Endothelial cell of umbilical vein (primary cell): ENCODE data around the gene OXLD1. TPM values are rescaled to one million over a fixed set of nuclear protein-coding genes. Genes with fewer than 3 reads are reported as not detected.

Source experiments
- BruUV-seq: library from RNA; stranded (reverse); fragments of 400-500 nt; replicated peaks from 2 replicates; lab custom pipeline; 2021; lab: Mats Ljungman, UMichigan
- CTCF ChIA-PET: fragments of 300-600, 350-600 bp; sonication (Branson Sonifier 250); formaldehyde crosslinking; loops from one replicate; lab custom pipeline; 2021; ENCODE audit warnings: antibody characterized with exemption, inconsistent platforms; lab: Charles Lee
- POLR2A ChIA-PET: fragments of 300-600, 350-600 bp; sonication (Branson Sonifier 250); formaldehyde crosslinking; loops from one replicate; lab custom pipeline; 2021; ENCODE audit warnings: antibody characterized with exemption, inconsistent platforms; lab: Charles Lee
- DNase-seq: peaks from one replicate; pipeline ENCODE4 v3.0.0-alpha.2; 2011; ENCODE audit warnings: low read depth, low spot score
- FAIRE-seq: peaks from 2 replicates; lab custom pipeline; 2011; peaks lifted over from hg19 to GRCh38; lab: Jason Lieb, UNC
- H2AFZ ChIP-seq: 2 replicates; pipeline ENCODE4 v1.6.0; 2012; ENCODE audit warnings: low read depth, low read length, control low read depth, inconsistent platforms
- H3K27ac ChIP-seq: 2 replicates; pipeline ENCODE4 v1.5.1; 2011; ENCODE audit warnings: low read depth, mild to moderate bottlenecking, control low read depth, low read length, moderate library complexity; ENCODE audit not compliant: insufficient read depth
- H3K27me3 ChIP-seq, 2 experiments: 2 replicates each; pipeline versions ENCODE4 v1.6.0 to v1.6.1; 2011; ENCODE audit warnings: low read length in 2 of 2, mixed read lengths in 1 of 2; ENCODE audit not compliant: control insufficient read depth in 2 of 2, insufficient read depth in 2 of 2
- H3K36me3 ChIP-seq, 2 experiments: 2 replicates in 1 of 2; 3 replicates in 1 of 2; pipeline ENCODE4 v1.5.1; 2011; ENCODE audit warnings: low read length in 2 of 2, mild to moderate bottlenecking in 1 of 2, moderate library complexity in 1 of 2; ENCODE audit not compliant: control insufficient read depth in 2 of 2, insufficient read depth in 2 of 2; ENCODE audit errors: extremely low read depth in 1 of 2
- H3K4me1 ChIP-seq: 3 replicates; pipeline ENCODE4 v1.5.1; 2011; ENCODE audit warnings: mild to moderate bottlenecking, low read length; ENCODE audit not compliant: control insufficient read depth, insufficient read depth; ENCODE audit errors: extremely low read depth
- H3K4me2 ChIP-seq: 2 replicates; pipeline ENCODE4 v1.6.1; 2011; ENCODE audit warnings: low read length, control low read depth, mixed read lengths; ENCODE audit not compliant: insufficient read depth
- H3K4me3 ChIP-seq, 3 experiments: fragments of 200-600 bp in 1 of 3; sonication (generic), shearing (Covaris generic) in 1 of 3; replicated peaks in 1 of 3; 2 replicates each; pipeline ENCODE4 v1.5.1; 2011 to 2016; ENCODE audit warnings: control low read depth in 3 of 3, low read length in 3 of 3, mild to moderate bottlenecking in 2 of 3, inconsistent platforms in 1 of 3, low read depth in 1 of 3, moderate library complexity in 1 of 3; ENCODE audit not compliant: insufficient read depth in 1 of 3
- H3K79me2 ChIP-seq: 2 replicates; pipeline ENCODE4 v1.6.0; 2012; ENCODE audit warnings: low read length, inconsistent platforms; ENCODE audit not compliant: control insufficient read depth, insufficient read depth
- H3K9ac ChIP-seq: replicated peaks from 2 replicates; pipeline ENCODE3; 2011; ENCODE audit warnings: low read length, control low read depth; ENCODE audit not compliant: insufficient read depth; ENCODE audit errors: extremely low read depth
- H3K9me1 ChIP-seq: replicated peaks from 3 replicates; pipeline ENCODE4 v1.6.0; 2011; ENCODE audit warnings: mild to moderate bottlenecking, low read length; ENCODE audit not compliant: control insufficient read depth, insufficient read depth; ENCODE audit errors: extremely low read depth
- H3K9me3 ChIP-seq: replicated peaks from 2 replicates; pipeline ENCODE4 v1.5.1; 2012; ENCODE audit warnings: low read length, inconsistent platforms; ENCODE audit not compliant: control insufficient read depth, insufficient read depth
- H4K20me1 ChIP-seq: replicated peaks from 2 replicates; pipeline ENCODE3; 2011; ENCODE audit warnings: mild to moderate bottlenecking, low read length; ENCODE audit not compliant: control insufficient read depth, insufficient read depth; ENCODE audit errors: extremely low read depth
- CTCF ChIP-seq, 2 donors: IDR thresholded peaks; 1 replicate in 1 of 2; 2 replicates in 1 of 2; pipeline ENCODE4 v1.5.1; 2011; ENCODE audit warnings: low read length in 2 of 2, mild to moderate bottlenecking in 2 of 2, moderate library complexity in 2 of 2, control low read depth in 1 of 2, inconsistent platforms in 1 of 2, low read depth in 1 of 2; ENCODE audit not compliant: insufficient read depth in 1 of 2; ENCODE audit errors: extremely low read depth in 1 of 2
- POLR2AphosphoS5 ChIP-seq: IDR thresholded peaks from 2 replicates; pipeline ENCODE4 v1.6.1; 2012; ENCODE audit warnings: low read depth, mild to moderate bottlenecking, control low read depth, low read length, moderate library complexity; ENCODE audit not compliant: insufficient read depth
- dilution Hi-C: fragments of 300-500 bp; cut with MboI; formaldehyde crosslinking; loops from one replicate; pipeline ENCODE4 v1.15.0; 2019; ENCODE audit warnings: low sequenced_read_pairs; ENCODE audit not compliant: extremely low pct_ligation_motif_present
- intact Hi-C: fragments of 100-400 bp; cut with micrococcal nuclease; formaldehyde crosslinking; loops from one replicate; pipeline ENCODE4 v1.10.0; 2022
- polyA plus RNA-seq, 4 experiments: library from polyadenylated mRNA; depleted of rRNA in 3 of 4; stranded (reverse) in 3 of 4; unstranded in 1 of 4; fragments of >200 nt; gene quantifications; 2 replicates each; pipeline versions ENCODE4 v1.2.1 to v1.2.3, GENCODE V29; 2011 to 2012; ENCODE audit warnings: missing spikeins in 1 of 4
- total RNA-seq: library from RNA; stranded (reverse); gene quantifications from 2 replicates; pipeline ENCODE4 v1.2.3, GENCODE V29; 2021

Gene OXLD1
- total and polyA plus RNA-seq, 2 donors (not counting 3 experiments of a cell fraction or from before 2014, with no cell fraction given), result 20.1 to 35.2 TPM

GRCh38 chr17:81701288-81702071 is 35.1 kb upstream of the OXLD1 start:
- Histone ChIP-seq H4K20me1 (no peaks in the 10 kb centered on the region), H3K9me1 (no peaks in the 10 kb centered on the region), H3K4me3 (no peak overlapping the region), H3K9me3 (no peaks in the 10 kb centered on the region), H3K79me2 (peaks cover 47% of the 10 kb centered on the region), H3K27ac (no peak overlapping the region), H3K27me3 (no peaks in the 10 kb centered on the region), H3K36me3 (peaks cover 6 to 37% of the 10 kb centered on the region in 2 experiments), H2AFZ (no peak overlapping the region), H3K4me1 (peaks cover 19% of the 10 kb centered on the region), H3K9ac (no peak overlapping the region), H3K4me2 (peak overlapping the region; percentile 75)
- intact Hi-C loops, result loop anchor here (2.0 kb wide), 1 partner anchor 17 kb away; the partner anchor contains the start of gene HGS
- peak; percentile 6 for TF ChIP-seq POLR2AphosphoS5
- no peak for TF ChIP-seq CTCF (IDR thresholded peaks at IDR 0.05; ENCODE audit: extremely low read depth in 1 of 2, insufficient read depth in 1 of 2, low read depth in 1 of 2, low read length in 2 of 2)
- DNase-seq (no peak), FAIRE-seq (no peak)
- ChIA-PET POLR2A (no interaction called here), CTCF (interaction anchor here (2.8 kb wide), 1 partner anchor 17 kb away, joined by 19 read pairs; the partner anchor contains the start of genes ARL16 and HGS)
- dilution Hi-C loops, result no loop called here
- TSS peak; percentile 12 for BruUV-seq
